Lower leg skin (tissue), 4 donors: ENCODE results near the gene OMA1. TPM values are rescaled to one million over a fixed set of nuclear protein-coding genes. Genes with fewer than 3 reads are reported as not detected.
"Not testable (repeated sequence)": the region's sequence is repeated elsewhere in the genome, so short reads cannot be mapped to it uniquely, and the experiment has no call there.

Source experiments
- DNase-seq, 2 donors: peaks; one replicate each; pipeline ENCODE4 v3.0.0-alpha.2; 2019; ENCODE audit warnings: low spot score in 2 of 2
- H3K4me3 ChIP-seq: fragments of 200-600 bp; sonication (generic); 2 replicates; pipeline ENCODE4 v1.5.1; 2017; ENCODE audit warnings: mild to moderate bottlenecking, low read depth; ENCODE audit not compliant: poor library complexity, severe bottlenecking
- POLR2A ChIP-seq, 2 donors: fragments of 450-650 bp; IDR thresholded peaks; one replicate each; pipeline ENCODE4 v1.6.1; 2016 to 2017; ENCODE audit warnings: antibody characterized with exemption in 2 of 2, mild to moderate bottlenecking in 1 of 2, moderate library complexity in 1 of 2
- WGBS, 2 donors: methylation state at CpG; one replicate each; pipeline ENCODE4 v1.1.5; 2018; 5-methylcytosine and 5-hydroxymethylcytosine counted together
- intact Hi-C: fragments of 100-400 bp; cut with DNase I; formaldehyde crosslinking; loops from one replicate; pipeline ENCODE4 v1.15.0; 2023; ENCODE audit warnings: low total_unique reads
- total RNA-seq, 4 donors: library from RNA; depleted of rRNA; stranded (reverse); fragments of >200 nt; gene quantifications; one replicate each; pipeline ENCODE4 v1.1.0, GENCODE V29; 2016
- TF ChIP-seq, protein P1 (sequence below), 3 donors: fragments of 450-650 bp; IDR thresholded peaks; one replicate each; pipeline ENCODE4 v1.5.1; 2016; ENCODE audit warnings: antibody characterized with exemption in 3 of 3, mild to moderate bottlenecking in 3 of 3, moderate library complexity in 2 of 3

Gene OMA1
- total RNA-seq, 4 donors from 2014 or later = 14.3 to 25.2 (median 20.0) TPM

DNA sequence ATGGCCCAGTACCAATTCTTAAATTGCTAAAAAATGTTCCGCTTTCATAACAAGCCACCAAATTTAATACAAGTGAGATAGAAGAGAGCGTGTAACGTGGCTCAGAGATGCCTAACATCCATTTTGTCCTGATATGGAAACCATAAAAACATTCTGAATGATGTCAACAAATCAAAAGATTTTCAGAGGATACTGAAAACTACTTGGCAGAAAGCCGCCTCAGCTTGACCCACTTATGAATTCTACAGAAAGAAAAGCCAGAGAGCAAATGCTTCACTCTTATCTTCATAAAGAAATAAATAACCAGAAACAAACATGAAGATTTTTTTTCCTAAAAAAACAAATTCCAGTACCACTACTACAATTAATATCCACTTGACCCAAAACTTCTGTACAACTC lies 41.2 kb downstream of the OMA1 start:
- DNase-seq = no peak
- no peak overlapping the region for H3K4me3 ChIP-seq
- 89 to 94% methylated on average over 4 of the region's 4 CpGs for WGBS, 2 donors
- no peak for TF ChIP-seq POLR2A (IDR thresholded peaks at IDR 0.05)
- TF ChIP-seq, protein P1, sequence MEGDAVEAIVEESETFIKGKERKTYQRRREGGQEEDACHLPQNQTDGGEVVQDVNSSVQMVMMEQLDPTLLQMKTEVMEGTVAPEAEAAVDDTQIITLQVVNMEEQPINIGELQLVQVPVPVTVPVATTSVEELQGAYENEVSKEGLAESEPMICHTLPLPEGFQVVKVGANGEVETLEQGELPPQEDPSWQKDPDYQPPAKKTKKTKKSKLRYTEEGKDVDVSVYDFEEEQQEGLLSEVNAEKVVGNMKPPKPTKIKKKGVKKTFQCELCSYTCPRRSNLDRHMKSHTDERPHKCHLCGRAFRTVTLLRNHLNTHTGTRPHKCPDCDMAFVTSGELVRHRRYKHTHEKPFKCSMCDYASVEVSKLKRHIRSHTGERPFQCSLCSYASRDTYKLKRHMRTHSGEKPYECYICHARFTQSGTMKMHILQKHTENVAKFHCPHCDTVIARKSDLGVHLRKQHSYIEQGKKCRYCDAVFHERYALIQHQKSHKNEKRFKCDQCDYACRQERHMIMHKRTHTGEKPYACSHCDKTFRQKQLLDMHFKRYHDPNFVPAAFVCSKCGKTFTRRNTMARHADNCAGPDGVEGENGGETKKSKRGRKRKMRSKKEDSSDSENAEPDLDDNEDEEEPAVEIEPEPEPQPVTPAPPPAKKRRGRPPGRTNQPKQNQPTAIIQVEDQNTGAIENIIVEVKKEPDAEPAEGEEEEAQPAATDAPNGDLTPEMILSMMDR (IDR thresholded peaks at IDR 0.05) = no peak
- intact Hi-C loops = no loop called here

GRCh38 chr1:58502519-58502918 lies 44.0 kb downstream of the OMA1 start:
- intact Hi-C loops = no loop called here
- TF ChIP-seq POLR2A (IDR thresholded peaks at IDR 0.05) = no peak
- TF ChIP-seq, protein P1 (IDR thresholded peaks at IDR 0.05) = no peak

DNA sequence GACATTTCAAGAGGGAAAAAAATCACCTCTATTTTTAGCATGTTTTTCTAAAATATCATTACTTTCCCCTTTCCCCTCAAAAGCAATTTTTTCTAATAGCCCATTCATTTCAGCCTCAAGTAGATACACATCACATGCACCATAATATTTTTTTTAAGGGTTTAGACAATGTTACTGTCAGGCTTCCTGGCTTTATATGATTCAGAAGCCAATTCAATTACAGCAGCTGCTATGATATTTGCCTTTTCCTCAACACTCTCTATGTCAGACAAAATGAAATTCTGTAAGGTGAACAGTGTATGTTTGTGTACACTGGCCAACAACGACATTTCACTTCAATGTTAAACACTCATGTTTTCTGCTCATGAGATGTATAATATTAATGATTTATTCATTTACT lies 46.5 kb downstream of the OMA1 start:
- no peak overlapping the region for H3K4me3 ChIP-seq
- no peak for DNase-seq
- TF ChIP-seq, protein P1 (IDR thresholded peaks at IDR 0.05) = no peak
- TF ChIP-seq POLR2A (IDR thresholded peaks at IDR 0.05) = no peak
- intact Hi-C loops = no loop called here
- WGBS, 2 donors = 79 to 81% methylated on average over 1 of the region's 1 CpG

More at GRCh38 chr1:58502519-58502918, 44.0 kb downstream of the OMA1 start:
- no peak for DNase-seq
- no peak overlapping the region for H3K4me3 ChIP-seq

- intact Hi-C loops = no loop called here
- H3K4me3 ChIP-seq = no peak overlapping the region
- no peak for DNase-seq
- WGBS, 2 donors = 77 to 87% methylated on average over 4 of the region's 4 CpGs
- no peak for TF ChIP-seq POLR2A (IDR thresholded peaks at IDR 0.05)
- TF ChIP-seq, protein P1 (IDR thresholded peaks at IDR 0.05) = no peak
These were observed 49.0 kb downstream of the OMA1 start for GRCh38 chr1:58497499-58497898.

- 92 to 95% methylated on average over 3 of the region's 3 CpGs for whole genome bisulfite sequencing, 2 donors
- TF ChIP-seq POLR2A (IDR thresholded peaks at IDR 0.05) = no peak
- TF ChIP-seq, protein P1 (IDR thresholded peaks at IDR 0.05) = no peak
- H3K4me3 ChIP-seq = no peak overlapping the region
- intact Hi-C loops = no loop called here
- DNase-seq = no peak
These were observed 50.5 kb downstream of the OMA1 start for GRCh38 chr1:58496042-58496441.

GRCh38 chr1:58488914-58489313 lies 57.6 kb downstream of the OMA1 start:
- 96 to 97% methylated on average over 17 to 18 of the region's 18 CpGs for WGBS, 2 donors
- intact Hi-C loops, DNase-seq, H3K4me3 ChIP-seq: not testable (repeated sequence)
